Liver (tissue), 9 donors: ENCODE measurements around the gene UBE2D3. TPM values are rescaled to one million over a fixed set of nuclear protein-coding genes. Genes with fewer than 3 reads are reported as not detected.
A peak's percentile ranks its signal among the peaks of the same experiment; 100 is the strongest.

Source experiments
- DNase-seq: peaks from one replicate; pipeline ENCODE4 v3.0.0-alpha.2; 2017; ENCODE audit warnings: low spot score
- H3K27ac ChIP-seq, 2 donors: one replicate each; pipeline ENCODE4 v1.7.0; 2013; ENCODE audit warnings: inconsistent platforms in 2 of 2, low read length in 2 of 2, control low read depth in 1 of 2, low read depth in 1 of 2, mild to moderate bottlenecking in 1 of 2
- H3K27me3 ChIP-seq, 4 donors: one replicate each; pipeline versions ENCODE4 v1.6.1 to v1.7.0; 2013; ENCODE audit warnings: low read length in 3 of 4, inconsistent platforms in 1 of 4, mild to moderate bottlenecking in 1 of 4, moderate library complexity in 1 of 4; ENCODE audit not compliant: control insufficient read depth in 4 of 4, insufficient read depth in 4 of 4
- H3K36me3 ChIP-seq, 4 donors: one replicate each; pipeline versions ENCODE4 v1.6.1 to v1.7.0; 2013; ENCODE audit warnings: low read length in 3 of 4, mild to moderate bottlenecking in 3 of 4, low read depth in 1 of 4, moderate library complexity in 1 of 4; ENCODE audit not compliant: control insufficient read depth in 4 of 4, insufficient read depth in 3 of 4
- H3K4me1 ChIP-seq, 4 donors: one replicate each; pipeline versions ENCODE4 v1.6.1 to v1.7.0; 2013; ENCODE audit warnings: low read length in 3 of 4, mild to moderate bottlenecking in 3 of 4, moderate library complexity in 1 of 4; ENCODE audit not compliant: control insufficient read depth in 4 of 4, insufficient read depth in 4 of 4
- H3K4me3 ChIP-seq, 3 donors: one replicate each; pipeline versions ENCODE4 v1.6.1 to v1.7.0; 2013; ENCODE audit warnings: low read length in 3 of 3, control low read depth in 1 of 3, low read depth in 1 of 3, mild to moderate bottlenecking in 1 of 3
- H3K9ac ChIP-seq, 2 donors: one replicate each; pipeline ENCODE4 v1.7.0; 2013; ENCODE audit warnings: low read length in 2 of 2, mild to moderate bottlenecking in 2 of 2, moderate library complexity in 2 of 2, control low read depth in 1 of 2, low read depth in 1 of 2
- H3K9me3 ChIP-seq, 4 donors: one replicate each; pipeline versions ENCODE4 v1.6.1 to v1.7.0; 2013; ENCODE audit warnings: low read length in 3 of 4; ENCODE audit not compliant: control insufficient read depth in 4 of 4
- ATF3 ChIP-seq: IDR thresholded peaks from 2 replicates; pipeline ENCODE4 v1.6.1; 2016; ENCODE audit warnings: antibody characterized with exemption
- CTCF ChIP-seq: fragments of 150-350 bp; IDR thresholded peaks from 2 replicates; pipeline ENCODE4 v1.5.1; 2017; ENCODE audit warnings: improper control_type of control experiment, low read depth, low read length; ENCODE audit not compliant: missing input control
- FOXA1 ChIP-seq: IDR thresholded peaks from 2 replicates; pipeline ENCODE4 v1.6.1; 2016; ENCODE audit warnings: antibody characterized with exemption
- FOXA2 ChIP-seq: IDR thresholded peaks from 2 replicates; pipeline ENCODE4 v1.6.1; 2016; ENCODE audit warnings: antibody characterized with exemption
- GABPA ChIP-seq, 2 donors: IDR thresholded peaks in 1 of 2; conservative IDR thresholded peaks in 1 of 2; 2 replicates each; pipeline ENCODE4 v1.6.1; 2016; ENCODE audit warnings: antibody characterized with exemption in 2 of 2, mild to moderate bottlenecking in 1 of 2, moderate library complexity in 1 of 2
- HNF4A ChIP-seq, 2 donors: conservative IDR thresholded peaks; 2 replicates each; pipeline ENCODE4 v1.6.1; 2016; ENCODE audit warnings: antibody characterized with exemption in 2 of 2, mild to moderate bottlenecking in 2 of 2
- HNF4G ChIP-seq: IDR thresholded peaks from 2 replicates; pipeline ENCODE4 v1.6.1; 2016; ENCODE audit warnings: antibody characterized with exemption
- JUND ChIP-seq, 2 donors: IDR thresholded peaks; 2 replicates each; pipeline ENCODE4 v1.6.1; 2016; ENCODE audit warnings: antibody characterized with exemption in 2 of 2
- MAX ChIP-seq: IDR thresholded peaks from 2 replicates; pipeline ENCODE4 v1.6.1; 2016; ENCODE audit warnings: antibody characterized with exemption
- NR2F2 ChIP-seq: IDR thresholded peaks from 2 replicates; pipeline ENCODE4 v1.6.1; 2016; ENCODE audit warnings: antibody characterized with exemption
- RAD21 ChIP-seq, 2 donors: IDR thresholded peaks; 2 replicates each; pipeline ENCODE4 v1.6.1; 2016; ENCODE audit warnings: antibody characterized with exemption in 2 of 2, mild to moderate bottlenecking in 2 of 2
- REST ChIP-seq: IDR thresholded peaks from 2 replicates; pipeline ENCODE4 v1.6.1; 2016; ENCODE audit warnings: antibody characterized with exemption, mild to moderate bottlenecking
- RXRA ChIP-seq, 2 donors: IDR thresholded peaks; 2 replicates each; pipeline ENCODE4 v1.6.1; 2017 to 2018; ENCODE audit warnings: antibody characterized with exemption in 2 of 2, mild to moderate bottlenecking in 1 of 2
- SP1 ChIP-seq: IDR thresholded peaks from 2 replicates; pipeline ENCODE4 v1.6.1; 2018; ENCODE audit warnings: antibody characterized with exemption, mild to moderate bottlenecking
- YY1 ChIP-seq: IDR thresholded peaks from 2 replicates; pipeline ENCODE4 v1.6.1; 2016; ENCODE audit warnings: antibody characterized with exemption, mild to moderate bottlenecking
- WGBS: extraction: QIAGEN DNeasy Blood & Tissue Kit; methylation state at CpG from one replicate; pipeline ENCODE4 v1.1.7; 2013; 5-methylcytosine and 5-hydroxymethylcytosine counted together
- polyA plus RNA-seq, 2 donors: library from polyadenylated mRNA; stranded (reverse) in 1 of 2; unstranded in 1 of 2; fragments of 200-250 nt in 1 of 2; fragments of >200 nt in 1 of 2; fragmentation: Nextera tagmentation in 1 of 2; extraction: Ambion mirVana in 1 of 2; gene quantifications; one replicate each; pipeline versions ENCODE4 v1.2.1 to v1.2.3, GENCODE V29; 2013 to 2015
- total RNA-seq, 2 donors: library from RNA; depleted of rRNA; stranded (reverse); fragments of >200 nt; gene quantifications; one replicate each; pipeline ENCODE4 v1.2.3, GENCODE V29; 2014
- TF ChIP-seq, protein P1 (sequence below): IDR thresholded peaks from 2 replicates; pipeline ENCODE4 v1.6.1; 2016; ENCODE audit warnings: antibody characterized with exemption
- donor health status: healthy.
- donor health status: healthy.
- donor health status: healthy.
- donor health status: healthy.
- donor health status: healthy.

Gene UBE2D3
- total and polyA plus RNA-seq, 4 donors, result 133 to 231 (median 150) TPM

DNA sequence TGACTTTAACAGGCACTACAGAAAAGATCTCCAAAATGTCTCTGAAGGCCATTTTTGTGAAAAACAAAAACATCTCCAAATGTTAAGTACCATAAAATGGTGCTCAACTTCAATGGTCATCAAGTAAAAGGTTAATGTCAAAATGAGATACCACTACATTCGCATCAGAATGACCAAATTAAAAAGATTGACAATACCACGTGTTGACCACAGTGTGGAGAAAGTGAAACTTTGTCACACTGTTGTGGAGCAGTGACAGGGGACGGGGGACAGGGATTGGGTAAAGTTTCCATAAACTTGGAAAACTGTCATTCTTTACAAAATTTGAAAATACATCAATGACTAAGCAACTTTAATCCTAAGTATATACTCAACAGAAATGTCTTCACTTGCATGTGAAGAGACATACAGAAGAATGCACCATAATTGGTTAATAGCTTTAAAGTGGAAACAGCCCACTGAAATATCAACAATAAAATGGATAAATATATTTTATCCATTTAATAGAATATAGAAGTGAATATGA is 22.3 kb upstream of the UBE2D3 start:
- Histone ChIP-seq H3K36me3 (peaks cover 0 to 2% (median 0%) of the 10 kb centered on the region in 4 donors), H3K4me1 (no peaks in the 10 kb centered on the region), H3K4me3 (no peak overlapping the region), H3K27me3 (no peaks in the 10 kb centered on the region), H3K9me3 (no peaks in the 10 kb centered on the region), H3K9ac (no peak overlapping the region), H3K27ac (no peak overlapping the region)
- DNase-seq, result no peak
- 79% methylated on average over 3 of the region's 3 CpGs for WGBS
- TF ChIP-seq FOXA2, result no peak
- no peak for TF ChIP-seq MAX
- peak in 1 of 2 donors; percentile 66 for TF ChIP-seq RAD21 (IDR thresholded peaks at IDR 0.05)
- TF ChIP-seq SP1, result no peak
- no peak for TF ChIP-seq GABPA (IDR thresholded peaks at IDR 0.05 in 1 of 2, conservative IDR thresholded peaks at IDR 0.05 in 1 of 2)

- no peak overlapping the region for H3K9ac ChIP-seq
- TF ChIP-seq SP1 (no peak), RXRA (IDR thresholded peaks at IDR 0.05) (no peak), CTCF (no peak), HNF4A (conservative IDR thresholded peaks at IDR 0.05) (no peak), YY1 (no peak), NR2F2 (no peak), JUND (IDR thresholded peaks at IDR 0.05) (no peak), GABPA (IDR thresholded peaks at IDR 0.05 in 1 of 2, conservative IDR thresholded peaks at IDR 0.05 in 1 of 2) (no peak), MAX (no peak)
- TF ChIP-seq, protein P1, sequence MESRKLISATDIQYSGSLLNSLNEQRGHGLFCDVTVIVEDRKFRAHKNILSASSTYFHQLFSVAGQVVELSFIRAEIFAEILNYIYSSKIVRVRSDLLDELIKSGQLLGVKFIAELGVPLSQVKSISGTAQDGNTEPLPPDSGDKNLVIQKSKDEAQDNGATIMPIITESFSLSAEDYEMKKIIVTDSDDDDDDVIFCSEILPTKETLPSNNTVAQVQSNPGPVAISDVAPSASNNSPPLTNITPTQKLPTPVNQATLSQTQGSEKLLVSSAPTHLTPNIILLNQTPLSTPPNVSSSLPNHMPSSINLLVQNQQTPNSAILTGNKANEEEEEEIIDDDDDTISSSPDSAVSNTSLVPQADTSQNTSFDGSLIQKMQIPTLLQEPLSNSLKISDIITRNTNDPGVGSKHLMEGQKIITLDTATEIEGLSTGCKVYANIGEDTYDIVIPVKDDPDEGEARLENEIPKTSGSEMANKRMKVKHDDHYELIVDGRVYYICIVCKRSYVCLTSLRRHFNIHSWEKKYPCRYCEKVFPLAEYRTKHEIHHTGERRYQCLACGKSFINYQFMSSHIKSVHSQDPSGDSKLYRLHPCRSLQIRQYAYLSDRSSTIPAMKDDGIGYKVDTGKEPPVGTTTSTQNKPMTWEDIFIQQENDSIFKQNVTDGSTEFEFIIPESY, result no peak
- 97% methylated on average over 8 of the region's 8 CpGs for WGBS
- no peaks in the 10 kb centered on the region for H3K9me3 ChIP-seq
- H3K4me3 ChIP-seq, result no peak overlapping the region
- H3K4me1 ChIP-seq, result peaks cover 0 to 2% (median 0%) of the 10 kb centered on the region in 4 donors
- peaks cover 0 to 2% (median 0%) of the 10 kb centered on the region in 4 donors for H3K36me3 ChIP-seq
- no peaks in the 10 kb centered on the region for H3K27me3 ChIP-seq
- H3K27ac ChIP-seq, result no peak overlapping the region
- no peak for DNase-seq
Observed at GRCh38 chr4:102847687-102848086, 20.3 kb upstream of the UBE2D3 start.

GRCh38 chr4:102843938-102844337 is 16.6 kb upstream of the UBE2D3 start:
- no peak for TF ChIP-seq ATF3
- TF ChIP-seq HNF4G, result no peak
- TF ChIP-seq REST, result no peak
- TF ChIP-seq NR2F2, result no peak
- no peak for TF ChIP-seq RXRA (IDR thresholded peaks at IDR 0.05)
- TF ChIP-seq RAD21 (IDR thresholded peaks at IDR 0.05), result no peak
- TF ChIP-seq FOXA1, result no peak
- no peak overlapping the region for H3K9ac ChIP-seq
- no peaks in the 10 kb centered on the region for H3K27me3 ChIP-seq
- H3K4me3 ChIP-seq, result no peak overlapping the region
- no peak for DNase-seq
- WGBS, result 94% methylated on average over 1 of the region's 1 CpG
- H3K27ac ChIP-seq, result no peak overlapping the region
- H3K36me3 ChIP-seq, result no peaks in the 10 kb centered on the region
- peaks cover 0 to 2% (median 0%) of the 10 kb centered on the region in 4 donors for H3K4me1 ChIP-seq
- H3K9me3 ChIP-seq, result no peaks in the 10 kb centered on the region
